HG03460 (cell line): ENCODE measurements around the gene CXCR5.

Experiments
- ATAC-seq: cut with Tn5 transposase; IDR thresholded peaks from one replicate; pipeline ENCODE4 v1.9.1; 2021; ENCODE audit not compliant: unreplicated experiment

CXCR5 gene

DNA sequence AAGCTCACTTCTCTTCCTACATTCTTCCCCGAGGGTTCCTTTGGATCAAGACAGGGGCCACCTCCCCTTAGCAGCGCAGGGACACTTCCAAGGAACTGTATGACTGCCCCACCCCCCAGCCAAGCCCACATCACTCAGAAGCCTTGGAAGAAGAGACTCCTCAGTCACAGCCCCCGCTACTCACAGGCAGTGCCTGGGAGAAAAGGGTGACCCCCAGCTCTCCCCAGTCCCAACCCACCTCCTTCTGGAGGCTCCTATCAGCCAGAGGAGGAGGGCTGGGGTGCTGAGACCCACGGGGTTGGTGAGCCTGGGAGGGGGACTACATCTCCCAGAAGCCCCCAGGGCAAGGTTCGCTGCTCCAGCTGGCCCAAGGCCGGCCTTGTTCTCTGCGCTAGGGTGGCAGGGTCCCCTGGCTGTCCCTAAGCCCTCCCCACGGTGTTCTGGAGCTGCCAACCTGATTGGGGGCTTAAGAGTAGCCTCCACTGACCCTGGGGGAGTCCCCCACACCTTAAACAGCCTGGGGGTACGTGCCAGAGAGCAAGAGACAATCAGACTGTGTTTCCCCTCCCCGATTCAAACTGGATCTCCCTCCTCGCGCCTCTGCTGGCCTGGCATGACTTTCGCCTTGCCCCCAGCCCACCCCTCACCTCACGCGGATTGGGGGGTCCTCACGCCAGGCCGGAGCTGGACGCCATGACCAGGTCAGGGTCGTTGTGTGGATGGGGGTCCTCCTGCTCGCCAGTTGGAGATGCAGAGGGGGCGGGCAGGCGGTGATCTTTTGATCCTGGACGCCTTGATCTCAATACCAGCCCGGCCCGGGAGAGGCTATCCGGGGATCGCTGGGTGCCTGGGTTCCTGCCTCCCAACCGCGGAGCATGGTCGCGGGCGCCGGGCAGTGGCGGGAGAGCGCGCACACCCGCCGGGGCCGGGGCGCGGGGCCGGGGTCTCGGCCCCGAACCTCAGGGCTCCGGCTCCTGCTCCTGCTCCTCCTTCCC is 41.2 kb downstream of the CXCR5 start:
- ATAC-seq: no peak

DNA sequence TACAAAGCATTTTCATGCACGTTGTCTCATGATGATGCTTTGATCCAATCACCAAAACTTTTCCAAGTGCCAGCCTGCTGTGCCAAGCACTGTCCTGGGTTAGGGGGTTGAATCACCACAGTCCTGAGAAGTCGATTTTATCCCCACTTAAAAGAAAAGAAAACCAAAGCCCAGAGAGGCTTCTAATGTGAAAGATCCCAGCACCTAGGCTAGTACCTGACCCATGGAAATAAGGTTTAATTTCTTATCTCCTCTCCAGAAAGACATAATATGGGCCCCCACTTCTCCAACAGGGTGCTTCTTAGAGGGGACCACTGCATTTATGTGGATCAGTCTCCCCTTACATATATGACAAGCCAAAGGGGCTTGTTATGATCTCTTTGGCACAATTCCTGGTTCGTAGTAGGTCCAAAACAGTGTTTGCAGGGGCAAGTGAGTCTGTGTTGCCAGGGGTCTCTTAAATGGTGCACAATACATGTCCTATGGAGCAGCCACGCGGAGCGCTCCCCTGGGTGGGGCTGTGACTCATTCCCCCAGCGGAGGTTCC is 43.9 kb downstream of the CXCR5 start:
- ATAC-seq: no peak

DNA sequence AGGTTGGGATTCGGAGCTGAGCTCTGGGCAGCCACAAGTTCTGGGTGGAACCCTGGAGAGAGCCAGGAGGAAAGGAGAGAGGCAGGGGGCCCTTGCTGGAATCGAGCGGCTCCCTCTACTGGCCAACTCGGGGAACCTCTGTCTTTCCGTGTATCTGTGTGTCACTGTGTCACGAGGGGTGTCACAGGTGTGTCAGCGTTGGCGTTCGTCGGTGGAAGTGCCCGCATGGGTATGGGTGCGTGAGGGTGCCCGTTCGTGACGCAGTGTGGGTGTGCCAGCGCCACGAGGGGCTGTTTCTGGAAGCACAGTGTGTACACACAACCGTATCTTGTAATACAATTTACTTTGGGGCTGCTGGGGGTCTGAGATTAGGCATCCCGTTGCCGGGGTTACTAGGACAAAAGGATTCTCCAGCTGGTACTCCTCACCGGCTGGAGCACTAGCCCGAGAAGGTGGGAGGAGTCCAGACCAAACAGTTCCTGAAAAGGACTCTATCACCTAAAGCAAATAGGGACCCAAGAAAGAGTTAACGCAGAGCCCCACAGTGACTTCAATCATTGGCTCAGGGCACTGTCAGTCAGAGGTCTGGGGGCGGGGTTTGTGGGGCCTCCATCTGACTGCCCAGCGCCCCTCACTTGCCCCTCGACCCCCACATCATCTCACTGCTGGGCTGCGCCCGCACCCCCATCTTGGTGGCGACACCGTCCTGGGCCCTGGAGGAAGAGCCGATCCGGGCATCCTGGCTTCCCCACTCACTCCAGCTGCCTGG is 44.6 kb downstream of the CXCR5 start:
- peak; percentile 38 for ATAC-seq

DNA sequence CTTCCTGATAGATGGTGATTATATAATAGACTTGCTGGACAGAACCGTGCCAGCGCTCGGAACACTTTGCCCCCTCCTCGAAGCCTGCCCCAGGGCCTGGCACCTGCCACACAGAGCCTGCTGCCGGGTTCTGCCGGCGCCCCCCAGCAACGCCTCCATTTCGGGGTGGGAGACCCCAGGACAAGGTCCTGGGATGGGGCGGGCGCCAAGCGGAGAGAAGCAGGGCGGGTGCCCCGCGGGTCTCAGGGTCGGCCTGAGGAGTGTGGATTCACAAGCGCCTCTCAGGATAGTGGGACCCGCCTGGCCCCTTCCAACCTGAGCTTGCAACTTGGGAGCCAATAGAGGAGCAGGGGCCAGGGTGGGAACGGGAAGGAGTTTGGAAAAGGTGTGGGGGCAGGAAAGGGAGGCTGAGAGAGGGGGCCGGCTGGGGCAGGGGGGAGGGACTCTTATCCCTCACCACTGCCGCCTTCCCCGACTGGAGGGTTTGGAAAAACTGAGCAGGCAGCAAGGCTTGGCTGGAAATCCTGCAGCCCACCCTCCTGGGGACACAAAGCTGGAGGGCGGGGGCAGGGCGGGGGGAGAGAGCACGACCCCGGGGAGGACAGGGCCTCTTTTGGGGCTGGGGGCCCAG is 45.3 kb downstream of the CXCR5 start:
- ATAC-seq: no peak

DNA sequence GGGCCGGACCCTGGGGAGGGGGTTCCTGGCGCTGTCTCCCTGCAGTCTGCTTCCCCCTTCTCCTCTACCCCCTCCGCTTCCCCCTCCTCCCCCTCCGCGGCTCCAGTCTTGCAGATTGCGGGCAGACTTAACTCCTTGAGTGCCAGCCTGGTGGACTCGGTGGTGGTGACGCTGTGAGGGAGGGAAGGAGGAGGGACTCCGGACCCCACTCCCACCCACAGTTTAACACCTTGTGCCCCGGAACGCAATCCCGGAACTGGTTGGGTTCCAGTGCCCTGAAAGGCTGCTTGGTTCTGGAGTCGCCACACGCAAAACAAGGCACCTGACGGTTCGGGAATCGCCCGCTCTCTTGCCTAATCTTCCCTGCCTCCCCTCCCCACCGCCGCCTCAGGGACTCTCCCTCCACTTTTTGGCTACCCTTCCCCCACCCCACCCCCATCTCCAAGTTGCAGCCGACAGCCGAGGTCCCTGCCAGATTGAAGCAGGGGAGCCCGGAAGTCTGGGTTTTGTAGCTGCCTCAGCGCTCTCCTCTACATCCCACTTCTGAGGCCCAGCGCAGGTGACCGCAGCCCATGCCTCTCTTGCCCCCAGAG is 45.9 kb downstream of the CXCR5 start:
- ATAC-seq: no peak

DNA sequence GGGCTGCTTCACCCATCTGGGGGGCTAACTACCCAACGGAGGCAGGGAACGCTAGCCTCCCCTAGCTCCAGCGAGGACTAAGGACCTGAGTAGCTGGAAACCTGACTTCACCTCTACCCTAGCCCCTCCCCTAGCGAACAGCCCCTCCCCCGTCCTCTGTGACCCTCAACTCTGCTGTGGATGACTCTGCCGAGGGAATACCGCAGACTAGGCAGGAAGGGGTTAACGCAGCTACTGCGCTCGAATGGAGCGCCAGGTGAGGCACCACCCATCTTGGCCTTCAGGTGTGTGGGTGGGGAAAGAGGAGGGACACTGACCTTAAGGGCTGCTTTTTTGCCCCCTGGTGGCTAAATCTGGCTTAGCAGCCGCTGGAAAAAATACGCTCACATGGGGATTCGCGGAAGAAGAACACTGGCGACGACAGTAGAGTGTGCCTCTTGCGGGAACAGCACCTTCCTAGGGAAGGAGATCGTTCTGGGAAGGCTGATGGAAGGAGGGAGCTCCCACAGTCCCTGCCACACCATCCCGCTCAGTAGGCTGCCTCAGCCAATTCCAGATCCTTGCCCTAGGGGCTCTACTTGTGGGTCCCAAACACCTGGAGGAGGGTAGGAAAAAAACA is 46.5 kb downstream of the CXCR5 start:
- no peak for ATAC-seq

DNA sequence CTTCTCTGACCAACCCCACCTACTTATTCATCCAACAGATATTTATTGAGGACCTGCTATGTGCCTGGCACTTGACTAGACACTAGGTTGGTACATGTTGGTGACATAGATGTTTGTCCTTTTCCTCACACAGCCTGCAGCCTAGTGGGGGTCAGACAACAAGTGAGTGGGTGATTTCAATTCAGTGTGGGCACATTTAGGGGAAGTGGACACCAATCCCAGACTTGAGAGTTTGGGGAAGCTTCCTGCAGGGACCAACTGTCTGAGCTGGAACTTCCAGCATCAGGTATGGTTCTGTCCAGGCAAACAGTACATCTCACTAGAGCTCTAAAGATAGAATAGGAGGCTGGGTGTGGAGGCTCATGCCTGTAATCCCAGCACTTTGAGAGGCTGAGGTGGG is 47.9 kb downstream of the CXCR5 start:
- ATAC-seq: no peak

DNA sequence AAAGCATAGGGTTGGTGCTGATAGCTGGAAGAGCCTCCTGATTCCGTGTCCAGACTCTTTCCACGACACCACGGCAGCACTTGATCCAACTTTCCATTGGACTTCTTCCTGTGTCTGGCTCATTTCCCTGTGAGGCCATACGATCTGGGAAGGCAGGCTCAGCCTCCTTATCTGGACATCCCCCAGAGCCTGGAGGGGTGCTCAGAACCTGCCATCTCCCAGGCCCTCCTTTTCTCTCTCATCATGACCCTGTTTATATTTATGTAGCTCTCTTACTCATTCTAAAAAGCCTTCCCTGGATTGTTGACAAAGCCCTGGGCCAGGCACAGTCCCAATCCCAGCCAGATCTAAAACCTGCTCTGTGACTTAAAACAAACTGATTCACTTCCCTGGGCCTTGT is 49.8 kb downstream of the CXCR5 start:
- no peak for ATAC-seq

DNA sequence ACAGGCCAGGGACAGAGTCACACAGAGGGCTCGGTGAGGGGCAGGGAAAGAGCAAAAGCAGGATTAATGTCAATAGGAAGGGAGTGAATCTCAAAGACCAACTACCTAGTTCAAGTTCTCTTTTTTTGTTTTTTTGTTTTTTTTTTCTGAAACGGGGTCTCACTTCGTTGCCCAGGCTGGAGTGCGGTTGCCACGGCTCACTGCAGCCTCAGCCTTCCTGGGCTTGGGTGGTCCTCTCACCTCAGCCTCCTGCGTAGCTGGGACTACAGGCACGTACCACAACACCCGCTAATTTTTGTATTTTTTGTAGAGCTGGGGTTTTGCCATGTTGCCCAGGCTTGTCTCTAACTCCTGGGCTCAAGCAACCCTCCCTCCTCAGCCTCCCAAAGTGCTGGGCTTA is 51.7 kb downstream of the CXCR5 start:
- no peak for ATAC-seq

DNA sequence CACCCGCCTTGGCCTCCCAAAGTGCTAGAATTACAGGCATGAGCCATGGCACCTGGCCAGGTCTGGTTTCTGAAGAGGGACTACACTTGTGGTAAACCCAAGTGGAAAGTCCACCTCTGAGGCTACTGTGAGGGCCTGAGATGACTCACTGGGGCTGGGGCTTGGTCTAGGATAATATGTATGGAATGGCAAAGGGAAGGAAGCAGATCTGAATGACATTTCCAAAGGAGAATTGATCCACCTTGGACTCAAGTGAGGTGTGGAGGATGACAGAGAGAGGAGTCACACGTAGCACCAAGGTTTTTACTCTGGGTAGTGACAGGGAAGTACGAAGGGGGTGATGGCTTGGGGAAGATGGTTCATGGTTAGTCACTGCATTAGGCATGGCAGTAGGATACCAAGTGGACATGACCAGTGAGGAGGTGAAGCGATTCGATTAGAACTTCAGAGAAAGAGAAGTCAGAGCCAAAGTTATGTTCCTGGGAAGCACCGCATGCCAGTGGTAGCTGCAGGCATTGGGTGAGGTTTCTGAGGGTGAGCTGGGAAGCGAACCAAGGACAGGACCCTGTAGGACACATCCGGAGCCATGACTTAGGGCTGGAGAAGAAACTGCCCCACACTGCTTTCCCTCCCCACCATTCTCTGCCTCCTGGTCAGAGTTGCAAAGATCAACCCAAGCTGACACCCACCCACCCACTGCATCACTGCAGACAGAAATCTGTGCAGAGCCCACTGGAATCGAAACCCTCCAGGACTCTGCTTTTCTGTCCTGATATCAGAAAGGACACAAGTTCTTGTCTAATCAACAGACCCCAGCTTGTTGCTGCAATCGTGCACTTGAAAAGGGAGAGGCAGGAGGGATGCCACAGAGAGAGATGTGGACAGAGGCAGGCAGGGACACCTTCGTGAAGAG is 55.1 kb downstream of the CXCR5 start:
- ATAC-seq: no peak

DNA sequence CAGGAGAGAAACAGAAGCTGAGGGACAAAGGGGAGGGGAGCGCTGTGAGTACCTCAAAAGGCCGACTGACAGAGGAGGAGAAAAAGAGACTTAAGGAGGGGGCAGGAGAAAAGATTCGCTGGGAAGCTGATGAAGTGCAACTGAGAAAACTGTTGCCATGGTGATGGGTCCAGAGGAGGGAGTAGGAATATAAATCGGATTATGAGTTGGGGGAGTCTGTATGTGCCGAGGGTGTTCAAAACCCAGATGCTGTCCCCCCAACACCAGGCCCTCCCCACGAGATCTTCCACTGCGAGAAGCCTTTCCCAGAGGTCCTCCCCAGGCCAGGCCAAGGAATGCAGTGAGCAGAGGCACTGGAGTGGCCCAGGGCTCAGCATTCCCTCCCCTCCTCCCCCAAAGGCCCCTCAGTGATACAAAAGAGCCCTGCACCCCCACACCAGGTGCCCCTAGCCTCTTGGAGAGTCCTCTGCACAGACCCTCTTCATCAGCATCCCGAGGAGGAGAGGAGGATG is 55.8 kb downstream of the CXCR5 start:
- no peak for ATAC-seq

DNA sequence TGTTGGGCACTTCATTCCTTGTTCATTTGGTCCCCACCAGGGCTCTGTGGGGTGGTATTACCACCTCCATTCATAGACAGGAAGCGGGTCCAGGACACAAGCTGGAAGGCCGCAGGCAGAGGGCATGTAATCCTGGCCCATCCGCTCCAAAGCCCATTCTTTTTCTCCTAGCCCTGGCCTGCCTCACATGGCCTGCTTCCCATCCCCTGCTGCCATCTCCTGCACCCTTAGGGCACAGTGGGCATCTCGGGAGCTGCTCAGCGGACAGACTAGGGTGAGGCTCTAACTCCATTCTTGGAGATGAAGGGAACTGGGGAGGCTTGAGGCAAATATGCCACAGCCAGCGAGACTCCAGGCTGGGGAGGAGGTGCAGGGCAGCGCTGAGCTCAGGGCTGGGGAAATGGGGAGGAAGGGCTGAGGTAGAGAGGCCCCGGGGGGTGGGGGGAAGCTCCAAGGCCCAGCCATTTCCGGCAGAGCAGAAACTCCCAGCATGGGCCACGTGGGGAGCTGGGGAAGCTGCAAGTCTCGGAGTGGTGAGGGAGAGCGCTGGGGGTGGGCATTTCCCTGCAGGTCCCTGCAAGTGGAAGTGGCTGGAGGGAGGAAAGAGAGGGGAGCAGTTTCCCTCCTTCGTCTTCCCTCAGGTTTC is 56.4 kb downstream of the CXCR5 start:
- no peak for ATAC-seq

DNA sequence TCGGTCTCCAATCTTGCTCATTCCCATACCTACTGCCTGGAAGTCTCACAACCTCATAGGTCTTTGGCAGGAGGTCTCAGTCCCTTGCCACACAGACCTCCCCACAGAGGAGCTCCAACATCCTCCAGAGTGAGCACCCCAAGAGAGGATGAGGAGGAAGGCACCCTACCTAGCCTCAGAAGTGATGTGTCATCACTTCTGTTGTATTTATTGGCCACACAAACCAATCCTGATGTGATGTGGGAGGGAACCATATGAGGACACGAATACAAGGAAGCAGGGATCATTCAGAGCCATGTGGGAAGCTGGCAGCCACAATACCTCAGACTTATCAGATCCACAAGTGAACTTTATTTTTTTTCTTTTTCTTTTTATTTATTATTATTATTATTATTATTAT is 63.4 kb downstream of the CXCR5 start:
- no peak for ATAC-seq
